CD4-positive, alpha-beta T cell (primary cell): ENCODE data around the gene PTPRE. TPM values are rescaled to one million over a fixed set of nuclear protein-coding genes. Genes with fewer than 3 reads are reported as not detected.

Source experiments
- ATAC-seq: fragments of 200-7000 bp; cut with Tn5 transposase; one replicate; pipeline ENCODE4 v1.10.0; 2022; ENCODE audit warnings: mild to moderate bottlenecking; ENCODE audit not compliant: poor library complexity
- CTCF ChIA-PET: fragments of 350-600 bp; sonication (Branson Sonifier 250); formaldehyde crosslinking; loops from one replicate; lab custom pipeline; 2021; ENCODE audit warnings: antibody characterized with exemption, inconsistent platforms; lab: Charles Lee
- POLR2A ChIA-PET: fragments of 350-600 bp; sonication (Branson Sonifier 250); formaldehyde crosslinking; loops from one replicate; lab custom pipeline; 2021; ENCODE audit warnings: antibody characterized with exemption, inconsistent platforms; lab: Charles Lee
- DNase-seq, 14 experiments: peaks; one replicate each; pipeline ENCODE4 v3.0.0-alpha.2; 2013 to 2020; ENCODE audit warnings: mixed read lengths in 2 of 14
- H3K27ac ChIP-seq, 2 donors: one replicate each; pipeline versions ENCODE4 v1.5.1 to v1.7.0; 2013; ENCODE audit warnings: low read length in 2 of 2, low read depth in 1 of 2, mild to moderate bottlenecking in 1 of 2
- H3K27me3 ChIP-seq, 2 experiments: 1 replicate in 1 of 2; 2 replicates in 1 of 2; pipeline versions ENCODE4 v1.6.1 to v1.7.0; 2013; ENCODE audit warnings: low read length in 2 of 2, control low read depth in 1 of 2, mild to moderate bottlenecking in 1 of 2, moderate library complexity in 1 of 2; ENCODE audit not compliant: insufficient read depth in 2 of 2, control insufficient read depth in 1 of 2
- H3K36me3 ChIP-seq: one replicate; pipeline ENCODE4 v1.6.1; 2013; ENCODE audit warnings: low read length, control low read depth; ENCODE audit not compliant: insufficient read depth
- H3K4me1 ChIP-seq: one replicate; pipeline ENCODE4 v1.6.1; 2013; ENCODE audit warnings: low read length, control low read depth; ENCODE audit not compliant: insufficient read depth
- H3K4me3 ChIP-seq: one replicate; pipeline ENCODE4 v1.5.1; 2013; ENCODE audit warnings: mild to moderate bottlenecking, low read length, moderate library complexity
- H3K9me3 ChIP-seq, 2 experiments: 1 replicate in 1 of 2; 2 replicates in 1 of 2; pipeline versions ENCODE4 v1.6.1 to v1.7.0; 2013; ENCODE audit warnings: low read length in 2 of 2, mild to moderate bottlenecking in 2 of 2, control low read depth in 1 of 2, moderate library complexity in 1 of 2; ENCODE audit not compliant: control insufficient read depth in 1 of 2, insufficient read depth in 1 of 2
- H3K27ac Mint-ChIP-seq: one replicate; pipeline ENCODE4 v1.8.0; 2020; ENCODE audit warnings: mixed read lengths
- H3K27me3 Mint-ChIP-seq: one replicate; pipeline ENCODE4 v1.8.0; 2021; ENCODE audit warnings: mixed read lengths
- H3K36me3 Mint-ChIP-seq: one replicate; pipeline ENCODE4 v1.8.0; 2021; ENCODE audit warnings: low read depth, mixed read lengths
- H3K4me1 Mint-ChIP-seq: one replicate; pipeline ENCODE4 v1.8.0; 2021; ENCODE audit warnings: low read depth, mixed read lengths
- H3K4me3 Mint-ChIP-seq: one replicate; pipeline ENCODE4 v1.8.0; 2020; ENCODE audit warnings: mild to moderate bottlenecking, mixed read lengths
- H3K9me3 Mint-ChIP-seq: one replicate; pipeline ENCODE4 v1.8.0; 2020; ENCODE audit warnings: mixed read lengths
- intact Hi-C, 2 experiments: fragments of 100-400 bp; cut with DNase I in 1 of 2; cut with micrococcal nuclease in 1 of 2; formaldehyde crosslinking; loops; one replicate each; pipeline versions ENCODE4 v1.15.1 to v1.9.0; 2023 to 2025; cut with DNase I, micrococcal nuclease
- total RNA-seq, 174 experiments: library from RNA in 2 of 174; stranded (reverse) in 2 of 174; gene quantifications; one replicate each; pipeline ENCODE4 v1.2.3 and lab custom pipeline; 2021 to 2026
- TF ChIP-seq, protein P1 (sequence below): fragments of 200-600 bp; IDR thresholded peaks from one replicate; pipeline ENCODE4 v1.8.0; 2022; ENCODE audit warnings: antibody characterized with exemption, mild to moderate bottlenecking

Gene PTPRE
- total RNA-seq, 2 experiments from 2014 or later = 47.6 to 55.1 TPM

DNA sequence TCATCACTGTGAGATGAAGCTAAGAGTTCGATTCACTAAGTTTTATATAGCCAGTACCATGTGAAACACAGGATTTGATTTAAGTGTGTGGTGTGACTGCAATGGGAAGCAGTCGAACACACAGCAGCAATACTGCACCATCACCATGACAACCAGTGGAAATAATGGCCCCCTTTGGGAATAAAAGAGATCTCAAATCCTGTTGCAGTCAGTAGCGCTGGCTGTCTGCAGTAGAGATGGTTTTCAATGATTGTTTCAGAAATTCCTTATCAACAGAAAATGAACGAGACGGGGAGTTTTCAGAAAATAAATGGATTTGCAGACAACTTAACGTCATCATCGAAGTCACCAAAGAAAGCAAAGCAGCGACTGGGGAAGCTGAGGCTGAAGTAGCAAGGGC lies 91.0 kb downstream of the PTPRE start:
- Histone ChIP-seq H3K4me1 (no peaks in the 10 kb centered on the region), H3K27me3 (peaks cover 0 to 3% of the 10 kb centered on the region in 2 experiments), H3K4me3 (no peak overlapping the region), H3K27ac (no peak overlapping the region), H3K36me3 (no peaks in the 10 kb centered on the region), H3K9me3 (no peaks in the 10 kb centered on the region)
- Mint-ChIP-seq H3K4me3 (no peak overlapping the region), H3K9me3 (no peaks in the 10 kb centered on the region), H3K36me3 (no peaks in the 10 kb centered on the region), H3K27me3 (peaks cover 7% of the 10 kb centered on the region), H3K4me1 (no peaks in the 10 kb centered on the region), H3K27ac (no peak overlapping the region)
- DNase-seq (no peak), ATAC-seq (no peak)
- intact Hi-C loops = no loop called here
- POLR2A ChIA-PET = no interaction called here
- CTCF ChIA-PET = no interaction called here
- TF ChIP-seq, protein P1, sequence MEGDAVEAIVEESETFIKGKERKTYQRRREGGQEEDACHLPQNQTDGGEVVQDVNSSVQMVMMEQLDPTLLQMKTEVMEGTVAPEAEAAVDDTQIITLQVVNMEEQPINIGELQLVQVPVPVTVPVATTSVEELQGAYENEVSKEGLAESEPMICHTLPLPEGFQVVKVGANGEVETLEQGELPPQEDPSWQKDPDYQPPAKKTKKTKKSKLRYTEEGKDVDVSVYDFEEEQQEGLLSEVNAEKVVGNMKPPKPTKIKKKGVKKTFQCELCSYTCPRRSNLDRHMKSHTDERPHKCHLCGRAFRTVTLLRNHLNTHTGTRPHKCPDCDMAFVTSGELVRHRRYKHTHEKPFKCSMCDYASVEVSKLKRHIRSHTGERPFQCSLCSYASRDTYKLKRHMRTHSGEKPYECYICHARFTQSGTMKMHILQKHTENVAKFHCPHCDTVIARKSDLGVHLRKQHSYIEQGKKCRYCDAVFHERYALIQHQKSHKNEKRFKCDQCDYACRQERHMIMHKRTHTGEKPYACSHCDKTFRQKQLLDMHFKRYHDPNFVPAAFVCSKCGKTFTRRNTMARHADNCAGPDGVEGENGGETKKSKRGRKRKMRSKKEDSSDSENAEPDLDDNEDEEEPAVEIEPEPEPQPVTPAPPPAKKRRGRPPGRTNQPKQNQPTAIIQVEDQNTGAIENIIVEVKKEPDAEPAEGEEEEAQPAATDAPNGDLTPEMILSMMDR = no peak

- CTCF ChIA-PET = no interaction called here
- peaks cover 7% of the 10 kb centered on the region for H3K27me3 Mint-ChIP-seq
Measured at GRCh38 chr10:127998501-127999144, 91.7 kb downstream of the PTPRE start.

GRCh38 chr10:127999297-128000129 lies 92.6 kb downstream of the PTPRE start:
- Mint-ChIP-seq H3K27ac (no peak overlapping the region), H3K36me3 (no peaks in the 10 kb centered on the region), H3K4me1 (no peaks in the 10 kb centered on the region), H3K9me3 (no peaks in the 10 kb centered on the region), H3K4me3 (no peak overlapping the region), H3K27me3 (peaks cover 7% of the 10 kb centered on the region)
- POLR2A ChIA-PET = interaction anchor here (0.6 kb wide), 1 partner anchor 14 kb away, joined by 3 read pairs; no protein-coding TSS in a partner anchor
- DNase-seq = no peak
- Histone ChIP-seq H3K36me3 (no peaks in the 10 kb centered on the region), H3K4me1 (no peaks in the 10 kb centered on the region), H3K27ac (no peak overlapping the region), H3K4me3 (no peak overlapping the region), H3K27me3 (peaks cover 0 to 3% of the 10 kb centered on the region in 2 experiments), H3K9me3 (no peaks in the 10 kb centered on the region)
- no peak for ATAC-seq
- TF ChIP-seq, protein P1 = no peak
- intact Hi-C loops = no loop called here
- CTCF ChIA-PET = interaction anchor here (2.2 kb wide), 1 partner anchor 12 kb away, joined by 7 read pairs; no protein-coding TSS in a partner anchor

More at GRCh38 chr10:127998501-127999144, 91.7 kb downstream of the PTPRE start:
- Mint-ChIP-seq H3K9me3 (no peaks in the 10 kb centered on the region), H3K4me1 (no peaks in the 10 kb centered on the region), H3K36me3 (no peaks in the 10 kb centered on the region), H3K27ac (no peak overlapping the region), H3K4me3 (no peak overlapping the region)
- H3K4me1 ChIP-seq = no peaks in the 10 kb centered on the region
- no peak overlapping the region for H3K27ac ChIP-seq
- no peak overlapping the region for H3K4me3 ChIP-seq
- DNase-seq (no peak), ATAC-seq (no peak)
- peaks cover 0 to 3% of the 10 kb centered on the region in 2 experiments for H3K27me3 ChIP-seq
- no peaks in the 10 kb centered on the region for H3K9me3 ChIP-seq
- POLR2A ChIA-PET = interaction anchor here (0.6 kb wide), 1 partner anchor 14 kb away, joined by 3 read pairs; no protein-coding TSS in a partner anchor
- no peaks in the 10 kb centered on the region for H3K36me3 ChIP-seq
- TF ChIP-seq, protein P1 = no peak
- intact Hi-C loops = no loop called here
